Measurements from ENCODE around the gene MTOR. TPM values are rescaled to one million over a fixed set of nuclear protein-coding genes. Genes with fewer than 3 reads are reported as not detected.
"Not testable (repeated sequence)": the region's sequence is repeated elsewhere in the genome, so short reads cannot be mapped to it uniquely, and the experiment has no call there.

Gene MTOR
- polyA plus RNA-seq, 4 donors, result 33.8 to 49.1 (median 41.6) TPM

- no peak for DNase-seq (ENCODE audit: low read depth in 4 of 4, low spot score in 2 of 4)
Observed at GRCh38 chr1:11070876-11071275, 191.5 kb downstream of the MTOR start.

GRCh38 chr1:11068600-11069473 lies 193.5 kb downstream of the MTOR start:
- DNase-seq (ENCODE audit: low read depth in 4 of 4, low spot score in 2 of 4), result no peak

DNA sequence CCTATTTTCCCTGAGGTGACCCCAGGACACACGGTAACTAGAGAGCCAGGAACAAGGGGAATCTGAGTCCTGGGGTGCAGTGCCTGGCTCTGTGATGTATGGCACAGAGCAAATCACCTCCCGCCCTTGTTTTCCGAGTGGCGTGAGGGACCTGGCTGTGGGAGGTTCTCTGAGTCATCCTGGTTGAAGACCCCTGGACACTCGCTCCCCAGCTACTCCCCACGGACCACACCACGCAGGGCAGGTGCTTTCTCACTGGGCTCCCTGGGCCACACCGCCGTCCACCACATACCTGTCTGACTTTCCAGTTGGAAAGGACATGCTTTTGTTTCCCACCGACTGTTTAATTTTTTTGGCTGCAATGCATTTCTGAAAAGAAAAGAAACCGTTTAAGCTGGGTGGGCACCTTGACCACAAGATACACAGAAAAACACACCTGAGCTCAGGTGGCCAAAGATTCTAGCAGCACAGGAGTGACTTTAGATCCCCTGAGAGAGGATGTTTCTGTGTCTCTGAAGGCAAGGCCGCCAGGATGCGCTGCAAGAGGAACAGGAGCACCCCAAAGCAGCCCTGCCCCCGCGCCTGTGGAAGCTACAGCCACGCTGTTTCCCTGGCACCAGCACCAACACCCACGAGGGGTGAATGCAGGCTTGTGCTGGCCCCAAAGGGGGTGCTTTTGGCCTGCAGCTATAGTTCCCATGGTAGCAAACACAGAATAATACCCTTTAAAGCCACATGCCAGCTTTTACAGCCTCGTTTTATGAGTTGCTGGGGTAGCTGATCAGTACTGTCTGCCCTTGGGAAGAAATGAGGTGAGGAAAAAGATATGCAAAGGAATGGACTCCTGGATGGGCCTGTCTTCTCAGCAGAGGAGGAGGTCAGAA lies 194.4 kb downstream of the MTOR start:
- DNase-seq (ENCODE audit: low read depth in 4 of 4, low spot score in 2 of 4), result no peak

DNA sequence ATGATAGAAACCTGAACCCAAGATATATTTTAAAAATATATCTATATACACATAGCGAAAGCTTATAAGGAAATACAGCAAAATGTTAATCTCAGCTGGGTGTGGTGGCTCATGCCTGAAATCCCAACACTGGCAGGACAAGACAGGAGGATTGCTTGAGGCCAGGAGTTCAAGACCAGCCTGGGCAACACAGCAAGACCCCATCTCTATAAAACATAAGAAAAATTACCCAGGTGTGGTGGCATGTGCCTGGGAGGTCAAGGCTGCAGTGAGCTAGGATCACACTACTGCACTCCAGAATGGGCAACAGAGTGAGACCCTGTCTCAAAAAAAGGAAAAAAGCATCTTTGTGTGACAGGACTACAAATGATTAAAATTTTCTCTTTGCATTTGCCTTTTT lies 196.6 kb downstream of the MTOR start:
- no peak for DNase-seq (ENCODE audit: low read depth in 4 of 4, low spot score in 2 of 4)

GRCh38 chr1:11064942-11065341 lies 197.4 kb downstream of the MTOR start:
- no peak for DNase-seq (ENCODE audit: low read depth in 4 of 4, low spot score in 2 of 4)

DNA sequence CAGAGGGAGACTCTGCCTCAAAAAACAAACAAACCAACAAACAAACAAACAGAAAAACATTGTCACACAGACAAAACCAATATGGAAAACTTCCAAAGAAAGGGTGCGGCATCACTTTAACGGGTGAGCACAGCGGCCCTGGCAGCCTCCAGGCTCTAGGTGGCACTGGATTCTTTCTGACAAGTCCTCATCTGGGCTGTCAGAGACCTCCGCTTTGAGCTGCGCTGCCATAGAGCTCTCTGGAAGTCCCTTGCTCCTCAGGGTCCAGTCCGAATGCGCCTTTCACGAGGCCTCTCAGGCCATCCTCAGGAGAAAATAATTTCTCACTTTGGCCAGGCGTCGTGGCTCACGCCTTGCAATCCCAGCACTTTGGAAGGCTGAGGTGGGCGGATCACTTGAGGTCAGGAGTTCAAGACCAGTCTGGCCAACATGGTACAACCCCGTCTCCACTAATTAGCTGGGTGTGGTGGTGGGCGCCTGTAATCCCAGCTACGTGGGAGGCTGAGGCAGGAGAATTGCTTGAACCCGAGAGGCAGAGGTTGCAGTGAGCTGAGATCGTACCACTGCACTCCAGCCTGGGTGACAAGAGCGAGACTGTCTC lies 198.3 kb downstream of the MTOR start:
- DNase-seq (ENCODE audit: low read depth in 4 of 4, low spot score in 2 of 4), result not testable (repeated sequence)

DNA sequence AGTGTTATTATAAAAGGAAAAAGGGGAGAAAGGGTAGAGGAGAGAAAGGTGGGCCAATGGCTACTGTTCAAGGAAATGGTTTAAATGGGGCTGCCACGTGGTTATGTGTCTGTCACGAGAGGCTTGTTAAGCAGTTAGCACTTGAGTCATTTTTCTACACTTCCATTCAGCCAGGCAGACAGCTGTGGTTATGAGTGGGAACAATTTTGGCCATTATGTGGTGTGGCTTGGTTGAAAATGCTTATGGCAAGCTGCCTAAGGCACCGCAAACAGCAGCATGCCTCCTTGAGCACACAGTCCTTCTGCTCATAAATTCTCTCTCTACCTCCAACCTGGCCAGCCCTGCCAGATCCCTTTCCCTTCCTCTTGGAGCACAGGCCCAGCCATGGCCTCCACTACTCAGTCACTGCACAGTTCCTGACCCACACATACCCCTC lies 199.4 kb downstream of the MTOR start:
- DNase-seq (ENCODE audit: low read depth in 4 of 4, low spot score in 2 of 4), result no peak

DNA sequence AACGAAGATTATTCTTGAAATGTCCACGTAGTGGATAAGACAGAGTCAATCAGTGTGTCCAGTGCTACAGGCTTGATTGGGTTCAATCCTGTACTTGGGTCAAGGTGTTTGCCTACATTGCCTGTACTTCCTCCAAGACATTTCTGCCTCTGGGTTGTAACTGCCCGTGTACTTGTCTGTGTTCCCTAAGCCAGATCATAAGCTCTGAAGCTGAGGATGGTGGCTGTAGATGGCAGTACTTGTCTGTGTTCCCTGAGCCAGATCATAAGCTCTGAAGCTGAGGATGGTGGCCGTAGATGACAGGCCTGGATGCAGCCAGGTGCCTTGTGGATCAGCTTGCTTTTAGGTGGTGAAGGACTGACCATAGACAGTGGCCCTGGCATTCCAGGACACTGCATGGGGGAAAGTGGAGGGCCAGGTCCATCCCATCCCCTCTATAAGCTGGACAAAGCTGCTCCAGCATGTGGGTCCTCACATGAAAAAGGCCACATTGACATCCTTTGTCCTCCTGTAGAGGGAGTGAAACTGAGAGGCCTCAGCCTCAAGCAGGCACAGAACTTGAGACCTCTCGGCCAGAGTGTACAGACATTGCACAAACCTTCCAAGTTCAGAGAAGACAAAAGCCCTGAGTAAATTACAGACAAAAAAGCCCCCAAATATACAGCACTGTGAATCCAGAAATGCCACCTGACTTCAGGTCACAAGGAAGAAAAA lies 200.5 kb downstream of the MTOR start:
- DNase-seq (ENCODE audit: low read depth in 4 of 4, low spot score in 2 of 4), result no peak

DNA sequence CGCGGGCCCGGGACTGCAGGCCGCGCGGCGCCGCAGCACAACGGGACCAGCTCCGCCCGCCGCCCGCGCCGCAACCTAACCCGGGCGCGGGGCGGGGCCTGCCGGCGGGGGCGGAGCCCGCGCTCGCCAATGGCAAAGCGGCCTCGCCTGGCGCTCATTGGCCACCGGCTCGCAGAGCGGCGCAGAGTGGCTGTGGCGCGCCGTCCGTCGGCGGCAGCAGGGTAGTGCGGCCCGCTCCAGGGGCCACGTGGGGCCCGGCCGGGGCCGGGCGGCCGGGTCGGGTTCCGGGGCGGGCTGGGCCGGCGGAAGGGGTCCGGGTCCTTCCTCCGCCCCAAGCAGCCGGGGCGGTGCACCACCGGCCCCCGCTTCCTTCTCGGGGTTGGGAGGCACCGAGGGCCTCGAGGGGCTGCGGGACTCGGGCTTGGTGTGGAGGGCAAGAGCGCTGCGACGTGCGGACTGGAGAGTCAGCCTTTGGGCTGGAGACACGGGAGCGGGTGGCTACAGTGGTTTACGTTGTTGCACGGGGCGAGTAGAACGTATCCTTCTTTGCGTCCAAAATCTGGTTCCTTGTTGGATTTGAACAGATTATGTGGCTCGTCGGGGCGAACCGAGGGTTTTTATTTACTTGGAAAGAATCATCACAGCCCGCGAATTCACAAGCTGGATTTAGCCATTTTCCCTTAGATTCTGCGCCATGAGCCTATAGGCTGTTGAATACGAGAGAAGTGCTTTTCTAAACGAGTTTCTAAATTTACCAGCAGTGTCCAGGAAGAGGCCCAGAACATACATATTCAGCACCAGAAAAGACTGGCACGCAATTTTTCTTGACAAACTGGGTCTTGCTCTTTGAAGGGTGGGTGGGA lies 202.2 kb downstream of the MTOR start, which contains the start of gene SRM:
TSS of gene SRM (minus strand) at position 51 of the 863 bp plus-strand sequence. CDS start 75 bp downstream, outside the sequence.
- DNase-seq (ENCODE audit: low read depth in 4 of 4, low spot score in 2 of 4), result peak; percentile 37 to 83 (median 66)

DNA sequence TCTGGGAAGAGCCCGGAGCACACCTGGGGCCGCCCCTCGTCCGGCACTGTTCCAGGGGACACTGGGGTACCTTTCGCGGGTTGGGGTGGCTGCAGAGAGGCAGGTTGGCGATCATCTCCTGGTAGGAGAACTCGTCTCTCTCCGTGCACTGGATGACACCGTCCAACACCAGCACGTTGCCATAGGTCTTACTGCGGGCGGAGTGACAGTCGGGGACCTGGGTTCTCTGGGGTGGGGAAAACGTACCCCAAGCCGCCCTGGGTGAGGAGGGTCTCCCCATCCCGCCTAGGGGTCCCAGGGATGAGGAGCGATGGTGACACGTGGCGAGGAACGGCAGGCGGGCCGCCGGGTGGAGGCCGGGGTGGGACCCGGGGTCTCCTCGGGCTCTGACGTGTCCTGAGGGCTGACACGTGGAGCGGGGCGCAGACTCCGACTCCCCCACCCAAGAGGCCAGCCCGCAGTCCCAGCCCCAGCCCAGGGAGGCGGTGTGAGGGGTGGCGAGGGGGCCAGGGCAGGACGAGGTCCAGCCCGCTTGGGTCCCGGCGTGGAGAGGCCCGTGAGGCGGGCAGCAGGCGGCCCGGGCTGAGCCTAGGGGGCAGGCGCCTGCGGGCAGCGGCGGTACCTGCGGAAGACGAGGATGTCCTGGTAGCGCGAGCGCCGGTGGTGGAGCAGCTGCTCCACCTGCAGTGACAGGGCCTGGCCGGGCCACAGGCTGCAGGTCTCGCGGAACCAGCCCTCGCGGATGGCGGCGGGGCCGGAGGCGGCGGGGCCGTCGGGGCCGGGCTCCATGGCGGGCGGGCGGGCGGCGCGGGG lies 203.0 kb downstream of the MTOR start:
- no peak for DNase-seq (ENCODE audit: low read depth in 4 of 4, low spot score in 2 of 4)

DNA sequence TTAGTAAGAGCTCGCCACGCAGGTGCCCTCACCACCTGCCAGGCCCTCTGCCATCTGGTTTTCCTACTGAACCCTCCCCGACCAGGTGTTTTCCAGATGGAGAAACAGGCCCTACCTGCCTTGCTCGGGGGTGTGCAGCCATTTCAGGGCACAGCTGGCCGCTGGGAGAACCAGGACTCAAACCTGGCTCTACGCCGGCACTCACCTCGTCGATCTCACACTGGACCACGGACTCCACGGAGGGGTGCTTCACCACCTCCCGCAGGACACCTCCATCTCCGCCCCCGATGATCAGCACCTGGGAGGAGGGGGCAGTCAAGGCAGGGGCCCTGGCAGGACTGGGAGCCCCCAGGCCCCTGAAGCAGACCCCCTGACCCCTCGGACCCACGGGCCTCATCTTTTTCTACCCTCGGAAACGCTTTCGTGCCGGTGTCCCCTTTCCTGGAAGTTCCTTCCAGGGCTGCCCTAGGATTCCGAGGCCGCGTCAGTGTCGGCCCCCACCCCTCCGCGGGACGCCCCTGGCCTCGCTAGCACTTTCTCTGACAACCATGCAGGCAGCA lies 203.7 kb downstream of the MTOR start:
- no peak for DNase-seq (ENCODE audit: low read depth in 4 of 4, low spot score in 2 of 4)

GRCh38 chr1:11058026-11058425 lies 204.3 kb downstream of the MTOR start:
- no peak for DNase-seq (ENCODE audit: low read depth in 4 of 4, low spot score in 2 of 4)

- DNase-seq (ENCODE audit: low read depth in 4 of 4, low spot score in 2 of 4), result no peak
Observed at GRCh38 chr1:11057477-11057876, 204.9 kb downstream of the MTOR start.

Other genes starting within 250 kb of the MTOR start
- gene TARDBP, start 249.9 kb downstream of the MTOR start, polyA plus RNA-seq (ENCODE audit: insufficient read length in 4 of 4), result 100 to 1,000 TPM; 259 to 363 (median 314) TPM
- gene MASP2, start 215.3 kb downstream of the MTOR start, polyA plus RNA-seq (ENCODE audit: insufficient read length in 4 of 4), result 10 to 100 TPM in 1 of 4 donors, 1 to 10 TPM in 3; 2.7 to 10.1 (median 6.0) TPM
- 10 to 100 TPM; 38.5 to 57.5 (median 48.0) TPM for gene SRM, start 202.5 kb downstream of the MTOR start, polyA plus RNA-seq (ENCODE audit: insufficient read length in 4 of 4)
- gene EXOSC10, start 162.7 kb downstream of the MTOR start, polyA plus RNA-seq (ENCODE audit: insufficient read length in 4 of 4), result 100 to 1,000 TPM in 2 of 4 donors, 10 to 100 TPM in 2; 73.1 to 108 (median 94.2) TPM
- under 1 TPM in 2 of 4 donors, not detected in 2; 0.06 to 0.14 TPM for gene ANGPTL7, start 73.2 kb downstream of the MTOR start, polyA plus RNA-seq (ENCODE audit: insufficient read length in 4 of 4)
- gene UBIAD1, start 10.6 kb upstream of the MTOR start, polyA plus RNA-seq (ENCODE audit: insufficient read length in 4 of 4), result 10 to 100 TPM; 14.8 to 19.1 (median 16.5) TPM
- gene DISP3, start 216.6 kb upstream of the MTOR start, polyA plus RNA-seq (ENCODE audit: insufficient read length in 4 of 4), result 1 to 10 TPM in 3 of 4 donors, under 1 TPM in 1; 0.88 to 2.4 (median 2.0) TPM

All from left renal cortex interstitium (tissue), 4 donors.